ENCODE measurements around the gene ZNF821. TPM values are rescaled to one million over a fixed set of nuclear protein-coding genes. Genes with fewer than 3 reads are reported as not detected.
A peak's percentile ranks its signal among the peaks of the same experiment; 100 is the strongest.

The ZNF821 gene
- total and polyA plus RNA-seq, 2 donors from 2014 or later, result 7.1 to 10.0 TPM

GRCh38 chr16:71883168-71883848 lies 674 bp downstream of the ZNF821 start:
- Histone ChIP-seq H3K4me1 (ENCODE audit: control insufficient read depth in 2 of 3, insufficient read depth in 2 of 3, low read depth in 1 of 3, low read length in 3 of 3) (peaks cover 0 to 13% (median 0%) of the 10 kb centered on the region in 3 donors), H3K27ac (ENCODE audit: low read depth in 2 of 2, low read length in 2 of 2) (peak overlapping the region; percentile 88 to 89), H3K9ac (ENCODE audit: low read length in 3 of 3) (peak overlapping the region; percentile 7 to 75 (median 37)), H3K4me3 (ENCODE audit: low read length in 3 of 3) (peak overlapping the region; percentile 66 to 86 (median 67)), H3K9me3 (ENCODE audit: control insufficient read depth in 2 of 3, insufficient read depth in 1 of 3, low read length in 3 of 3) (no peaks in the 10 kb centered on the region), H3K36me3 (ENCODE audit: control insufficient read depth in 2 of 3, insufficient read depth in 3 of 3, low read length in 3 of 3) (peaks cover 2 to 13% (median 13%) of the 10 kb centered on the region in 3 donors), H3K27me3 (ENCODE audit: control insufficient read depth, insufficient read depth, low read length) (no peaks in the 10 kb centered on the region)
- FAIRE-seq (no peak), DNase-seq (peak; percentile 62 to 84 (median 74))
- intact Hi-C loops (cut with DNase I), result no loop called here
- TF ChIP-seq, protein P1, sequence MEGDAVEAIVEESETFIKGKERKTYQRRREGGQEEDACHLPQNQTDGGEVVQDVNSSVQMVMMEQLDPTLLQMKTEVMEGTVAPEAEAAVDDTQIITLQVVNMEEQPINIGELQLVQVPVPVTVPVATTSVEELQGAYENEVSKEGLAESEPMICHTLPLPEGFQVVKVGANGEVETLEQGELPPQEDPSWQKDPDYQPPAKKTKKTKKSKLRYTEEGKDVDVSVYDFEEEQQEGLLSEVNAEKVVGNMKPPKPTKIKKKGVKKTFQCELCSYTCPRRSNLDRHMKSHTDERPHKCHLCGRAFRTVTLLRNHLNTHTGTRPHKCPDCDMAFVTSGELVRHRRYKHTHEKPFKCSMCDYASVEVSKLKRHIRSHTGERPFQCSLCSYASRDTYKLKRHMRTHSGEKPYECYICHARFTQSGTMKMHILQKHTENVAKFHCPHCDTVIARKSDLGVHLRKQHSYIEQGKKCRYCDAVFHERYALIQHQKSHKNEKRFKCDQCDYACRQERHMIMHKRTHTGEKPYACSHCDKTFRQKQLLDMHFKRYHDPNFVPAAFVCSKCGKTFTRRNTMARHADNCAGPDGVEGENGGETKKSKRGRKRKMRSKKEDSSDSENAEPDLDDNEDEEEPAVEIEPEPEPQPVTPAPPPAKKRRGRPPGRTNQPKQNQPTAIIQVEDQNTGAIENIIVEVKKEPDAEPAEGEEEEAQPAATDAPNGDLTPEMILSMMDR (IDR thresholded peaks at IDR 0.05; ENCODE audit: borderline replicate concordance, extremely low read depth, insufficient read depth), result no peak

GRCh38 chr16:71882505-71883167 lies 1.3 kb downstream of the ZNF821 start:
- Histone ChIP-seq H3K4me1 (ENCODE audit: control insufficient read depth in 2 of 3, insufficient read depth in 2 of 3, low read depth in 1 of 3, low read length in 3 of 3) (peaks cover 0 to 13% (median 0%) of the 10 kb centered on the region in 3 donors), H3K9ac (ENCODE audit: low read length in 3 of 3) (peak overlapping the region; percentile 4 to 37 (median 7)), H3K9me3 (ENCODE audit: control insufficient read depth in 2 of 3, insufficient read depth in 1 of 3, low read length in 3 of 3) (no peaks in the 10 kb centered on the region), H3K27ac (ENCODE audit: low read depth in 2 of 2, low read length in 2 of 2) (peak overlapping the region; percentile 76 to 89), H3K36me3 (ENCODE audit: control insufficient read depth in 2 of 3, insufficient read depth in 3 of 3, low read length in 3 of 3) (peaks cover 2 to 13% (median 13%) of the 10 kb centered on the region in 3 donors), H3K27me3 (ENCODE audit: control insufficient read depth, insufficient read depth, low read length) (no peaks in the 10 kb centered on the region), H3K4me3 (ENCODE audit: low read length in 3 of 3) (peak overlapping the region; percentile 66 to 86 (median 67))
- FAIRE-seq (peak; percentile 44), DNase-seq (peak in 4 of 5 donors; percentile 75 to 90 (median 82))
- intact Hi-C loops (cut with DNase I), result no loop called here
- TF ChIP-seq, protein P1 (IDR thresholded peaks at IDR 0.05; ENCODE audit: borderline replicate concordance, extremely low read depth, insufficient read depth), result peak; percentile 90

- H3K4me3 ChIP-seq (ENCODE audit: low read length in 3 of 3), result no peak overlapping the region
- H3K27ac ChIP-seq (ENCODE audit: low read depth in 2 of 2, low read length in 2 of 2), result no peak overlapping the region
- TF ChIP-seq, protein P1 (IDR thresholded peaks at IDR 0.05; ENCODE audit: borderline replicate concordance, extremely low read depth, insufficient read depth), result no peak
- DNase-seq (no peak), FAIRE-seq (no peak)
- H3K27me3 ChIP-seq (ENCODE audit: control insufficient read depth, insufficient read depth, low read length), result no peaks in the 10 kb centered on the region
- intact Hi-C loops (cut with DNase I), result no loop called here
- no peak overlapping the region for H3K9ac ChIP-seq (ENCODE audit: low read length in 3 of 3)
- peaks cover 4 to 21% (median 15%) of the 10 kb centered on the region in 3 donors for H3K36me3 ChIP-seq (ENCODE audit: control insufficient read depth in 2 of 3, insufficient read depth in 3 of 3, low read length in 3 of 3)
- H3K9me3 ChIP-seq (ENCODE audit: control insufficient read depth in 2 of 3, insufficient read depth in 1 of 3, low read length in 3 of 3), result no peaks in the 10 kb centered on the region
- H3K4me1 ChIP-seq (ENCODE audit: control insufficient read depth in 2 of 3, insufficient read depth in 2 of 3, low read depth in 1 of 3, low read length in 3 of 3), result peaks cover 0 to 13% (median 0%) of the 10 kb centered on the region in 3 donors
These were observed 3.8 kb downstream of the ZNF821 start for GRCh38 chr16:71880176-71880575.

Measured in kidney (tissue), 14 donors.